GM23338 (cell line): ENCODE data around the gene AGPAT4. TPM values are rescaled to one million over a fixed set of nuclear protein-coding genes. Genes with fewer than 3 reads are reported as not detected.
A peak's percentile ranks its signal among the peaks of the same experiment; 100 is the strongest.

Source experiments
- ATAC-seq: fragments of 200-7000 bp; cut with Tn5 transposase; 3 replicates; pipeline ENCODE4 v1.9.1; 2020
- DNase-seq: peaks from one replicate; pipeline ENCODE4 v3.0.0-alpha.2; 2015; ENCODE audit warnings: low spot score
- H2AFZ ChIP-seq: fragments of 200-600 bp; sonication (generic); 2 replicates; pipeline ENCODE4 v1.8.0; 2016; ENCODE audit warnings: antibody characterized with exemption, mild to moderate bottlenecking, moderate library complexity
- H3F3A ChIP-seq: fragments of 200-600 bp; sonication (generic); replicated peaks from 2 replicates; pipeline ENCODE4 v1.8.0; 2017; ENCODE audit warnings: antibody characterized with exemption, mixed run types, low read depth
- H3K27ac ChIP-seq: fragments of 200-600 bp; sonication (generic); 2 replicates; pipeline ENCODE4 v1.6.1; 2016; ENCODE audit warnings: low read depth
- H3K27me3 ChIP-seq: fragments of 200-600 bp; sonication (generic); 2 replicates; pipeline ENCODE4 v1.8.0; 2016; ENCODE audit warnings: mild to moderate bottlenecking, mixed run types, moderate library complexity; ENCODE audit not compliant: insufficient read depth
- H3K36me3 ChIP-seq: fragments of 200-600 bp; sonication (generic); 2 replicates; pipeline ENCODE4 v1.8.0; 2016; ENCODE audit warnings: mild to moderate bottlenecking; ENCODE audit not compliant: insufficient read depth
- H3K4me1 ChIP-seq: fragments of 200-600 bp; sonication (generic); 2 replicates; pipeline ENCODE4 v1.8.0; 2016; ENCODE audit warnings: mild to moderate bottlenecking, moderate library complexity; ENCODE audit not compliant: insufficient read depth
- H3K4me2 ChIP-seq: fragments of 200-600 bp; sonication (generic); 2 replicates; pipeline ENCODE4 v1.7.1; 2017; ENCODE audit warnings: mixed run types
- H3K4me3 ChIP-seq: fragments of 200-600 bp; sonication (generic); 2 replicates; pipeline ENCODE4 v1.6.1; 2016; ENCODE audit warnings: mixed run types
- H3K79me2 ChIP-seq: fragments of 200-600 bp; sonication (generic); replicated peaks from 2 replicates; pipeline ENCODE4 v1.8.0; 2017; ENCODE audit warnings: mild to moderate bottlenecking; ENCODE audit not compliant: insufficient read depth
- H3K9me2 ChIP-seq: fragments of 200-600 bp; sonication (generic); 2 replicates; pipeline ENCODE4 v1.8.0; 2017; ENCODE audit not compliant: insufficient read depth
- H4K20me1 ChIP-seq: fragments of 200-600 bp; sonication (generic); replicated peaks from 2 replicates; pipeline ENCODE4 v1.8.0; 2017; ENCODE audit warnings: mild to moderate bottlenecking; ENCODE audit not compliant: insufficient read depth
- H3K27ac Mint-ChIP-seq: 2 replicates; pipeline ENCODE4 v1.8.0; 2020; ENCODE audit warnings: inconsistent platforms, mild to moderate bottlenecking, moderate library complexity, mixed read lengths
- H3K27me3 Mint-ChIP-seq: 3 replicates; pipeline ENCODE4 v1.8.0; 2022; ENCODE audit warnings: low read depth, mild to moderate bottlenecking, moderate library complexity, mixed read lengths, inconsistent platforms; ENCODE audit not compliant: insufficient read depth, poor library complexity
- H3K36me3 Mint-ChIP-seq: 3 replicates; pipeline ENCODE4 v1.8.0; 2021; ENCODE audit warnings: low read depth, mild to moderate bottlenecking, inconsistent platforms, moderate library complexity, mixed read lengths
- H3K4me1 Mint-ChIP-seq: 3 replicates; pipeline ENCODE4 v1.8.0; 2020; ENCODE audit warnings: mild to moderate bottlenecking, inconsistent platforms, mixed read lengths
- H3K4me3 Mint-ChIP-seq: 3 replicates; pipeline ENCODE4 v1.8.0; 2021; ENCODE audit warnings: moderate library complexity, mild to moderate bottlenecking, inconsistent platforms, mixed read lengths
- H3K9me3 Mint-ChIP-seq: 3 replicates; pipeline ENCODE4 v1.8.0; 2020; ENCODE audit warnings: moderate library complexity, mild to moderate bottlenecking, inconsistent platforms, mixed read lengths
- CREB1 ChIP-seq: fragments of 250-450 bp; sonication (Bioruptor Pico); IDR thresholded peaks from 2 replicates; pipeline ENCODE4 v1.5.0; 2020; ENCODE audit warnings: low read depth, mild to moderate bottlenecking, moderate library complexity
- EZH2 ChIP-seq: fragments of 200-600 bp; sonication (generic); IDR thresholded peaks from one replicate; pipeline ENCODE4 v1.8.0; 2017; ENCODE audit warnings: antibody characterized with exemption, mild to moderate bottlenecking, low read depth; ENCODE audit not compliant: unreplicated experiment
- EZH2phosphoT487 ChIP-seq: fragments of 200-600 bp; sonication (generic); IDR thresholded peaks from one replicate; pipeline ENCODE4 v1.8.1; 2018; ENCODE audit warnings: antibody characterized with exemption; ENCODE audit not compliant: unreplicated experiment
- JUNB ChIP-seq: IDR thresholded peaks from one replicate; pipeline ENCODE4 v1.6.1; 2016; ENCODE audit warnings: antibody characterized with exemption; ENCODE audit not compliant: unreplicated experiment
- NANOG ChIP-seq: IDR thresholded peaks from 2 replicates; pipeline ENCODE4 v1.6.1; 2016; ENCODE audit warnings: antibody characterized with exemption, borderline replicate concordance
- POLR2AphosphoS5 ChIP-seq: IDR thresholded peaks from 2 replicates; pipeline ENCODE4 v1.6.1; 2016; ENCODE audit warnings: antibody characterized with exemption, low read depth
- STAT1 ChIP-seq: IDR thresholded peaks from one replicate; pipeline ENCODE4 v1.6.1; 2016; ENCODE audit warnings: antibody characterized with exemption; ENCODE audit not compliant: unreplicated experiment
- ZNF114 ChIP-seq: fragments of 250-450 bp; sonication (Bioruptor Pico); IDR thresholded peaks from 2 replicates; pipeline ENCODE4 v1.5.0; 2020; ENCODE audit warnings: mild to moderate bottlenecking, moderate library complexity
- ZNF331 ChIP-seq: fragments of 250-450 bp; sonication (Bioruptor Pico); IDR thresholded peaks from 2 replicates; pipeline ENCODE4 v1.5.0; 2020; ENCODE audit warnings: low read depth, mild to moderate bottlenecking, moderate library complexity
- polyA plus RNA-seq: library from polyadenylated mRNA; unstranded; fragments of >200 nt; fragmentation: Nextera tagmentation; extraction: Ambion mirVana; gene quantifications from 2 replicates; pipeline ENCODE4 v1.2.1, GENCODE V29; 2016
- total RNA-seq: library from RNA; depleted of rRNA; stranded (reverse); fragments of >200 nt; shearing (Covaris generic); gene quantifications from 2 replicates; pipeline ENCODE4 v1.2.3, GENCODE V29; 2014
- TF ChIP-seq, protein P1 (sequence below): IDR thresholded peaks from one replicate; pipeline ENCODE4 v1.6.1; 2018; ENCODE audit warnings: antibody characterized with exemption; ENCODE audit not compliant: unreplicated experiment
- TF ChIP-seq, protein P2 (sequence below): fragments of 250-450 bp; sonication (Bioruptor Pico); IDR thresholded peaks from 2 replicates; pipeline ENCODE4 v1.5.0; 2020; ENCODE audit warnings: mild to moderate bottlenecking, moderate library complexity
- TF ChIP-seq, protein P3 (sequence below), 2 experiments: fragments of 200-600 bp in 1 of 2; sonication (generic) in 1 of 2; conservative IDR thresholded peaks; 2 replicates each; pipeline versions ENCODE4 v1.5.1 to v1.6.1; 2016 to 2017; ENCODE audit warnings: antibody characterized with exemption in 2 of 2, low read depth in 2 of 2, mild to moderate bottlenecking in 2 of 2, moderate library complexity in 1 of 2
- TF ChIP-seq, protein P4 (sequence below): IDR thresholded peaks from 2 replicates; pipeline ENCODE4 v1.6.1; 2016; ENCODE audit warnings: antibody characterized with exemption

The AGPAT4 gene
- total and polyA plus RNA-seq, 2 experiments from 2014 or later: 8.9 to 19.3 TPM

DNA sequence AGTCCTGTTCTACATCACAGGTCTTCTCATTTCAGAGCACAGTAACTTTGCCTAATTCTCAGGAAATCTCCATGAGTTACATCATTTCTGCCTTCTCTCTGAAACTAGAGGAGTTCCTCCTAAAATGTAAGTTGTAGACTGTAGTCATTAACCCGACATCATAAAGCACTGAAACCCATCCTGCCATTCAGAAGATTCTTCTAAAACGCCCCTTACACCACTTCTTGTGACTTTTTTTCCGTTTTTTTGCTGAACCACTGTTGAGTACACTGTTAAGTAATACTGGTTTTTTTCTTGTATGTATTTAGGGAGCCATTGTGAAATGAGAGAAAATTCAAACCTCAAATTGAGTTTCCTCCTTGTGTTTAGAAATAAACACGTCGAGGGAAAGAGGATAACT, 164.9 kb downstream of the AGPAT4 start:
- Histone ChIP-seq H3K4me3 (no peak overlapping the region), H3K4me2 (no peak overlapping the region)

More for the DNA sequence above, 164.9 kb downstream of the AGPAT4 start:
- Histone ChIP-seq H3K9me2 (no peaks in the 10 kb centered on the region), H3K27me3 (no peaks in the 10 kb centered on the region), H2AFZ (no peak overlapping the region), H3K79me2 (no peaks in the 10 kb centered on the region), H3K27ac (no peak overlapping the region), H3F3A (no peaks in the 10 kb centered on the region), H3K4me1 (no peaks in the 10 kb centered on the region), H4K20me1 (no peaks in the 10 kb centered on the region; the same call in 1 of the 2 replicates), H3K36me3 (peaks cover 37% of the 10 kb centered on the region)
- Mint-ChIP-seq H3K27me3 (peaks cover 4% of the 10 kb centered on the region), H3K36me3 (peaks cover 81% of the 10 kb centered on the region), H3K9me3 (no peaks in the 10 kb centered on the region), H3K4me1 (no peaks in the 10 kb centered on the region), H3K4me3 (no peak overlapping the region), H3K27ac (peak overlapping the region; percentile 19; the same call in 1 of the 2 replicates)
- ATAC-seq: no peak
- DNase-seq: no peak
- TF ChIP-seq STAT1 (no peak), EZH2phosphoT487 (no peak), EZH2 (no peak), NANOG (no peak), POLR2AphosphoS5 (no peak), ZNF114 (CRISPR knock-in tag) (no peak), CREB1 (CRISPR knock-in tag) (no peak), ZNF331 (CRISPR knock-in tag) (no peak), JUNB (no peak)
- TF ChIP-seq, protein P1, sequence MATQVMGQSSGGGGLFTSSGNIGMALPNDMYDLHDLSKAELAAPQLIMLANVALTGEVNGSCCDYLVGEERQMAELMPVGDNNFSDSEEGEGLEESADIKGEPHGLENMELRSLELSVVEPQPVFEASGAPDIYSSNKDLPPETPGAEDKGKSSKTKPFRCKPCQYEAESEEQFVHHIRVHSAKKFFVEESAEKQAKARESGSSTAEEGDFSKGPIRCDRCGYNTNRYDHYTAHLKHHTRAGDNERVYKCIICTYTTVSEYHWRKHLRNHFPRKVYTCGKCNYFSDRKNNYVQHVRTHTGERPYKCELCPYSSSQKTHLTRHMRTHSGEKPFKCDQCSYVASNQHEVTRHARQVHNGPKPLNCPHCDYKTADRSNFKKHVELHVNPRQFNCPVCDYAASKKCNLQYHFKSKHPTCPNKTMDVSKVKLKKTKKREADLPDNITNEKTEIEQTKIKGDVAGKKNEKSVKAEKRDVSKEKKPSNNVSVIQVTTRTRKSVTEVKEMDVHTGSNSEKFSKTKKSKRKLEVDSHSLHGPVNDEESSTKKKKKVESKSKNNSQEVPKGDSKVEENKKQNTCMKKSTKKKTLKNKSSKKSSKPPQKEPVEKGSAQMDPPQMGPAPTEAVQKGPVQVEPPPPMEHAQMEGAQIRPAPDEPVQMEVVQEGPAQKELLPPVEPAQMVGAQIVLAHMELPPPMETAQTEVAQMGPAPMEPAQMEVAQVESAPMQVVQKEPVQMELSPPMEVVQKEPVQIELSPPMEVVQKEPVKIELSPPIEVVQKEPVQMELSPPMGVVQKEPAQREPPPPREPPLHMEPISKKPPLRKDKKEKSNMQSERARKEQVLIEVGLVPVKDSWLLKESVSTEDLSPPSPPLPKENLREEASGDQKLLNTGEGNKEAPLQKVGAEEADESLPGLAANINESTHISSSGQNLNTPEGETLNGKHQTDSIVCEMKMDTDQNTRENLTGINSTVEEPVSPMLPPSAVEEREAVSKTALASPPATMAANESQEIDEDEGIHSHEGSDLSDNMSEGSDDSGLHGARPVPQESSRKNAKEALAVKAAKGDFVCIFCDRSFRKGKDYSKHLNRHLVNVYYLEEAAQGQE: no peak
- TF ChIP-seq, protein P2, sequence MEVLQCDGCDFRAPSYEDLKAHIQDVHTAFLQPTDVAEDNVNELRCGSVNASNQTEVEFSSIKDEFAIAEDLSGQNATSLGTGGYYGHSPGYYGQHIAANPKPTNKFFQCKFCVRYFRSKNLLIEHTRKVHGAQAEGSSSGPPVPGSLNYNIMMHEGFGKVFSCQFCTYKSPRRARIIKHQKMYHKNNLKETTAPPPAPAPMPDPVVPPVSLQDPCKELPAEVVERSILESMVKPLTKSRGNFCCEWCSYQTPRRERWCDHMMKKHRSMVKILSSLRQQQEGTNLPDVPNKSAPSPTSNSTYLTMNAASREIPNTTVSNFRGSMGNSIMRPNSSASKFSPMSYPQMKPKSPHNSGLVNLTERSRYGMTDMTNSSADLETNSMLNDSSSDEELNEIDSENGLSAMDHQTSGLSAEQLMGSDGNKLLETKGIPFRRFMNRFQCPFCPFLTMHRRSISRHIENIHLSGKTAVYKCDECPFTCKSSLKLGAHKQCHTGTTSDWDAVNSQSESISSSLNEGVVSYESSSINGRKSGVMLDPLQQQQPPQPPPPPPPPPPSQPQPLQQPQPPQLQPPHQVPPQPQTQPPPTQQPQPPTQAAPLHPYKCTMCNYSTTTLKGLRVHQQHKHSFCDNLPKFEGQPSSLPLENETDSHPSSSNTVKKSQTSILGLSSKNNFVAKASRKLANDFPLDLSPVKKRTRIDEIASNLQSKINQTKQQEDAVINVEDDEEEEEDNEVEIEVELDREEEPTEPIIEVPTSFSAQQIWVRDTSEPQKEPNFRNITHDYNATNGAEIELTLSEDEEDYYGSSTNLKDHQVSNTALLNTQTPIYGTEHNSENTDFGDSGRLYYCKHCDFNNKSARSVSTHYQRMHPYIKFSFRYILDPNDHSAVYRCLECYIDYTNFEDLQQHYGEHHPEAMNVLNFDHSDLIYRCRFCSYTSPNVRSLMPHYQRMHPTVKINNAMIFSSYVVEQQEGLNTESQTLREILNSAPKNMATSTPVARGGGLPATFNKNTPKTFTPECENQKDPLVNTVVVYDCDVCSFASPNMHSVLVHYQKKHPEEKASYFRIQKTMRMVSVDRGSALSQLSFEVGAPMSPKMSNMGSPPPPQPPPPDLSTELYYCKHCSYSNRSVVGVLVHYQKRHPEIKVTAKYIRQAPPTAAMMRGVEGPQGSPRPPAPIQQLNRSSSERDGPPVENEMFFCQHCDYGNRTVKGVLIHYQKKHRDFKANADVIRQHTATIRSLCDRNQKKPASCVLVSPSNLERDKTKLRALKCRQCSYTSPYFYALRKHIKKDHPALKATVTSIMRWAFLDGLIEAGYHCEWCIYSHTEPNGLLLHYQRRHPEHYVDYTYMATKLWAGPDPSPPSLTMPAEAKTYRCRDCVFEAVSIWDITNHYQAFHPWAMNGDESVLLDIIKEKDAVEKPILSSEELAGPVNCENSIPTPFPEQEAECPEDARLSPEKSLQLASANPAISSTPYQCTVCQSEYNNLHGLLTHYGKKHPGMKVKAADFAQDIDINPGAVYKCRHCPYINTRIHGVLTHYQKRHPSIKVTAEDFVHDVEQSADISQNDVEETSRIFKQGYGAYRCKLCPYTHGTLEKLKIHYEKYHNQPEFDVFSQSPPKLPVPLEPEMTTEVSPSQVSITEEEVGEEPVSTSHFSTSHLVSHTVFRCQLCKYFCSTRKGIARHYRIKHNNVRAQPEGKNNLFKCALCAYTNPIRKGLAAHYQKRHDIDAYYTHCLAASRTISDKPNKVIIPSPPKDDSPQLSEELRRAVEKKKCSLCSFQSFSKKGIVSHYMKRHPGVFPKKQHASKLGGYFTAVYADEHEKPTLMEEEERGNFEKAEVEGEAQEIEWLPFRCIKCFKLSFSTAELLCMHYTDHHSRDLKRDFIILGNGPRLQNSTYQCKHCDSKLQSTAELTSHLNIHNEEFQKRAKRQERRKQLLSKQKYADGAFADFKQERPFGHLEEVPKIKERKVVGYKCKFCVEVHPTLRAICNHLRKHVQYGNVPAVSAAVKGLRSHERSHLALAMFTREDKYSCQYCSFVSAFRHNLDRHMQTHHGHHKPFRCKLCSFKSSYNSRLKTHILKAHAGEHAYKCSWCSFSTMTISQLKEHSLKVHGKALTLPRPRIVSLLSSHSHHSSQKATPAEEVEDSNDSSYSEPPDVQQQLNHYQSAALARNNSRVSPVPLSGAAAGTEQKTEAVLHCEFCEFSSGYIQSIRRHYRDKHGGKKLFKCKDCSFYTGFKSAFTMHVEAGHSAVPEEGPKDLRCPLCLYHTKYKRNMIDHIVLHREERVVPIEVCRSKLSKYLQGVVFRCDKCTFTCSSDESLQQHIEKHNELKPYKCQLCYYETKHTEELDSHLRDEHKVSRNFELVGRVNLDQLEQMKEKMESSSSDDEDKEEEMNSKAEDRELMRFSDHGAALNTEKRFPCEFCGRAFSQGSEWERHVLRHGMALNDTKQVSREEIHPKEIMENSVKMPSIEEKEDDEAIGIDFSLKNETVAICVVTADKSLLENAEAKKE (CRISPR knock-in tag): no peak
- TF ChIP-seq, protein P3, sequence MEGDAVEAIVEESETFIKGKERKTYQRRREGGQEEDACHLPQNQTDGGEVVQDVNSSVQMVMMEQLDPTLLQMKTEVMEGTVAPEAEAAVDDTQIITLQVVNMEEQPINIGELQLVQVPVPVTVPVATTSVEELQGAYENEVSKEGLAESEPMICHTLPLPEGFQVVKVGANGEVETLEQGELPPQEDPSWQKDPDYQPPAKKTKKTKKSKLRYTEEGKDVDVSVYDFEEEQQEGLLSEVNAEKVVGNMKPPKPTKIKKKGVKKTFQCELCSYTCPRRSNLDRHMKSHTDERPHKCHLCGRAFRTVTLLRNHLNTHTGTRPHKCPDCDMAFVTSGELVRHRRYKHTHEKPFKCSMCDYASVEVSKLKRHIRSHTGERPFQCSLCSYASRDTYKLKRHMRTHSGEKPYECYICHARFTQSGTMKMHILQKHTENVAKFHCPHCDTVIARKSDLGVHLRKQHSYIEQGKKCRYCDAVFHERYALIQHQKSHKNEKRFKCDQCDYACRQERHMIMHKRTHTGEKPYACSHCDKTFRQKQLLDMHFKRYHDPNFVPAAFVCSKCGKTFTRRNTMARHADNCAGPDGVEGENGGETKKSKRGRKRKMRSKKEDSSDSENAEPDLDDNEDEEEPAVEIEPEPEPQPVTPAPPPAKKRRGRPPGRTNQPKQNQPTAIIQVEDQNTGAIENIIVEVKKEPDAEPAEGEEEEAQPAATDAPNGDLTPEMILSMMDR (conservative IDR thresholded peaks at IDR 0.05; ENCODE audit: low read depth in 2 of 2): no peak
- TF ChIP-seq, protein P4, sequence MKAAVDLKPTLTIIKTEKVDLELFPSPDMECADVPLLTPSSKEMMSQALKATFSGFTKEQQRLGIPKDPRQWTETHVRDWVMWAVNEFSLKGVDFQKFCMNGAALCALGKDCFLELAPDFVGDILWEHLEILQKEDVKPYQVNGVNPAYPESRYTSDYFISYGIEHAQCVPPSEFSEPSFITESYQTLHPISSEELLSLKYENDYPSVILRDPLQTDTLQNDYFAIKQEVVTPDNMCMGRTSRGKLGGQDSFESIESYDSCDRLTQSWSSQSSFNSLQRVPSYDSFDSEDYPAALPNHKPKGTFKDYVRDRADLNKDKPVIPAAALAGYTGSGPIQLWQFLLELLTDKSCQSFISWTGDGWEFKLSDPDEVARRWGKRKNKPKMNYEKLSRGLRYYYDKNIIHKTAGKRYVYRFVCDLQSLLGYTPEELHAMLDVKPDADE: no peak
